HG03354 (cell line): Measurements from ENCODE around the gene IFNGR2.
"Not testable (repeated sequence)": the region's sequence is repeated elsewhere in the genome, so short reads cannot be mapped to it uniquely, and the experiment has no call there.

Experiments
- ATAC-seq: cut with Tn5 transposase; IDR thresholded peaks from one replicate; pipeline ENCODE4 v1.9.1; 2021; ENCODE audit warnings: mild to moderate bottlenecking; ENCODE audit not compliant: unreplicated experiment, poor library complexity, severe bottlenecking

IFNGR2 gene

DNA sequence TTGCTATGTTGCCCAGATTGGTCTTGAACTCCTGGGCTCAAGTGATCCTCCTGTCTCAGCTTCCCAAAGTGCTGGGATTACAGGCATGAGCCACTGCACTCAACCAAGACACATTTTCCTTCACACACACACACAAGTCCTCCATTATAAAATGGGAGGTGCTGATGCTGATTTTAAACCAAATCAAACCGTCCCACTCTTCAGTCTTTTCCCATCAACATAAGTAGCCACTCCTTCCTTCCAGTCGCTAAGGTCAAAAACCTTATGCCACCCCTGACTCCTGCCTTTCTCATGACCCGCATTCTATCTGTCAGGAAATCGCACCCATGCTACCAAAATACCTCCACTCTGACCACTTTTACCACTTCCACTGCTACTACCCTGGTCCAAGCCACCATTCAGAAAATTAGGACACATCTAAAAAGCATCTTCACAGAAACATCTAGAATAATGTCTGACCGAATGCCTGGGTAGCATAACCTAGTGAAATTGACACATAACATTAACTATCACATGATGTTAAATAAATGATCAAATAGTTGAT is 28.0 kb upstream of the IFNGR2 start:
- no peak for ATAC-seq

DNA sequence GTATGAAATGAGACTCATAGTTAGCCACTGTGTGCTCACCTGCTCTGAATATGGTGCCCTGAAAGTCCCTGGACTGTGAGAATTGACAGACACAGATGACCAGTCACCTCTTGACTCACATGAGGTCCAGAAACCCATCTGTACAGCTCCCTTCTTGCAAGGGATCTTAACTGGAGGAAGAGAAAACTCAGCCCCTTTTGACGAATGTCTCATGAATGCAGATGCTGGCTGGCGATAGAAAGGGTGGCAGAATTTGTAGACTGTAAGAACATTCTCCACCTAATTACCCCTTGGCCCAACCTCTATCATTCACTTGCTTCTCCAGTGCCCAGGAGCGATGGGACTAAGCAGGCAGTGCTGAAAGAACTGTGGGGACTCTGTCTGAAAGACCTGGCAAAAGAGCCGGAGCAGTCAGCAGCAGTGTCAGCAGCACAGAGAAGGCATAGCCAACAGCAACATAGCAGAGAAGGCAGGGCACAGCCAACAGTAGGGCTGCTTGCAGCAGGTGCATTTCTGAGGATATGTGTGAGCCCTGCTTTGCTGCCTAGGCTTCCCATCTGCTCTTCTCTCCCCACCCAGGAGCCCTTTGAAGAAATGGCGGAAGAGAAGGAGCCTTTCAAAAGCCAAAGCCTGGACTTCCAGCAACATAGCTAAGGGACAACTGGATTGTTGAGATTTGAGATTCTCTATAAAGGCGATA is 25.8 kb upstream of the IFNGR2 start:
- no peak for ATAC-seq

DNA sequence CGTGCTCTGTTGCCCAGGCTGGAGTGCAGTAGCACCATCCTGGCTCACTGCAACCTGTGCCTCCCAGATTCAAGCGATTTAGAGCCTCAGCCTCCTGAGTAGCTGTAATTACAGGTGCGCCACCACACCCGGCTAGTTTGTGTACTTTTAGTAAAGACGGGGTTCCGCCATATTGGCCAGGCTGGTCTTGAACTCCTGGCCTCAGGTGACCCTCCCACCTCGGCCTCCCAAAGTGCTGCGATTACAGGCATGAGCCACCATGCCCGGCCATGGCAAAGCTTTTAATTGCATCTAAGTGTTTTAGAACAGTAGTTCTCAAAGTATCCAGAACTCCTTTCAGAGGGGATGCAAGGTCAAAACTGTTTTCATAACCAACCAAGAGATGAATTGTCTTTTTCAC is 25.1 kb upstream of the IFNGR2 start:
- ATAC-seq = no peak

DNA sequence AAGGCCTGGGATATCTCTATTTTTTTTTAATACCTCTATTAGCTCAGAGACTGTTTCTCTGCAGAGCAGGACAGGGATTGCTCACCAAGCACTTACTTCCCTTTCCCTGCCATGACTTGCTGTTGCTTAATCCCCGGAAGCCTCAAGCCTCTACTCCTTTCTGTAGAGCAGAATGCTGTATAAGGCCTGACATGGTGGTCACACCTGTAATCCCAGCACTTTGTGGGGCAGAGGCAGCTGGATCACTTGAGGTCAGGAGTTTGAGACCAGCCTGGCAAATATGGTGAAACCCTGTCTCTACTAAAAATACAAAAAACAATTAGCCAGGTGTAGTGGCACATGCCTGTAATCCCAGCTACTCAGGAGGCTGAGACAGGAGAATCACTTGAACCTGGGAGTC is 23.3 kb upstream of the IFNGR2 start:
- ATAC-seq = not testable (repeated sequence)

DNA sequence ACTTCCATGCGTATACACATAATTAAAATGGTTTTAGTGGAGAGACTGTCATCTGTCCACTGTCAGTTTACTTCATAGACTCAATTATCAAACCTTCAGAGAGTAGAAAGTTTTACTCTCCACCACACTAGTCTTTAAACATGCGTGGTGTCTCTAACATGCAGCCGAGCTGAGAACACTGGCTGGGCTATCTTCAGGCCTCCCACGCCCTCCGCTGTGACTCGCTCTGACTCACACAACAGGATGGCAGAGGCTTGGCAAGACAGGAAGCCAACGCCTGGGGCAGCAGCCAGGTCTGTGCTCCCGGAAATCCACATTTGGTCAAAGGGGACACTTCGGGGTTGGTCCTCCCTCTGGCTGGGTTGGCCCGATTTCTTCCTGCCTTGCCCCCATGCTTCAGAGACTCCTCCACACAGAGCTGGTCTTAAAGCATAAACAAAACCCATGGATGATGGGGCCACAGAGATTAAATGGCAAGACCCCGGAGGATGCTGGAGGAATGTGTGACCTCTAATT is 22.7 kb upstream of the IFNGR2 start:
- peak; percentile 54 for ATAC-seq

DNA sequence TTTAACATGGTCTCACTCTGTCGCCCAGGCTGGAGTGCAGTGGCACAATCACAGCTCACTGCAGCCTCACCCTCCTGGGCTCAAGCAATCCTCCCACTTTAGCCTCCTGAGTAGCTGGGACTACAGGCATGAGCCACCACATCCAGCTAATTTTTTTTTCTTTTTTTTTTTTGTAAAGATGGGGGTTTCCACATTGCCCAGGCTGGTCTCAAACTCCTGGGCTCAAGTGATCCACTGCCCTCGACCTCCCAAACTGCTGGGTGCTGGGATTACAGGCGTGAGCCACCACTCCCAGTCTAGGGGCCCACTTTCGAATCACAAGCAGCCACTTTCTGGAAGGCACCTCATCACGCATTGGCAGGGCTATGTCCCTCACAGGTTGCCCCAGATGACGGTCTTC is 21.8 kb upstream of the IFNGR2 start:
- not testable (repeated sequence) for ATAC-seq

DNA sequence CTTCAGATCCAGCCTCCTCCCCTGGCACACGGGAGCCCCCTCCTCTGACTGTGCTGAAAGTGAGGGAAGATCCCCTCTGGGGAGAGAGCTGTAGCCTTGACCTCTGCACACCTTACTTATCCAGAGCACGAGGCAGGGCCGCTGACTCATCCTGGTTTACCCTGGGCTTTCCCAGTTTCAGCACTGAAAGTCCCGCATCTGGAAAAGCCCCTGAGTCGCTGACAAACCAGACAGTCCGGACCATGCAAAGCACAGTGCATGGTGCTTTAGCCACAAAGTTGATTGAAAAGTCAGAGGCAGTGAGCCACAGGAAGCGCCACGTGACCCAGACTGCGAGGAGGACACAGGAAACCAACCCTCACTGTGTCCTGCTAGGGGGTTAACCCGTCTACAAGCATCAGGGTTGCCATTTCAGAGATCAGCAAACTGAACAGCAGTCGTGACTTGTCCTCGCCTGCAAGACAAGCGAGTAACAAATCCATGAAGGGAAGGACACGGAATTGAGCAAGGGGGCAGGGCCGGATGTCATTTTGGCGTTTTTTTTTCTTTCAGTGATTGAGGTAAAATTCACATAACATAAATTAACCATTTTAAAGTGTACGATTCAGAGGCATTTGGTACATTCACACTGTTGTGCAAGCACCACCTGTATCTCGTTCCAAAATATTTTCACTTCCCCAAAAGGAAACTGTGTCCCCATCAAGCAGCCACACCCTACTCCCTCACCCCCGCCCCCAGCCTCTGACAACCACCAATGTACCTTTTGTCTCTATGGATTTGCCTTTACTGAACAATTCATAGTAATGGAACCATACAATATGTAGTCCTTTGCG is 19.9 kb upstream of the IFNGR2 start:
- ATAC-seq = peak; percentile 81

DNA sequence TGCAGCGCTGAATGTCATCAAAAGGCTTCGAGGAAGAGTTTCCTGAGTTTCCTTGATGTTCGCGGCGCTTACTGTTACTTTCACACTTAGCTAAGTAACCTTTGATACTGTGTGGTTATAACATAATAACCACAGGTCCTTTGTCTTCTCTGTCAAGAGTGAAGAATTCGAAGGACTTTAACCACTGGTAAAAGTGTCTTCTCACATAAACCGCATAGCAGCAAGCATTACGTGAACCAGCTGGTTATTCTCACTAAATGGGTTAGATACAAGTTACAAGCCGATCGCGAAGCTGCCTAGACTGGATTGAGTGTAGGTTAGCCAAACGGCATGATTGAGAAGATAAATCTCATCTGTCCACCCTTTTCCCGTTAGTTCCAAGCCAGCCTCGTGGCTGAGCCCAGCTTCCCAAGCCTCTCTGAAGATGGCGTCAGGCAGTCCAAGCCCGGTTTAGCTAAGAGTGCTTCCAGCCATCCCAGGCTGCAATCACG is 18.3 kb upstream of the IFNGR2 start:
- ATAC-seq = no peak

DNA sequence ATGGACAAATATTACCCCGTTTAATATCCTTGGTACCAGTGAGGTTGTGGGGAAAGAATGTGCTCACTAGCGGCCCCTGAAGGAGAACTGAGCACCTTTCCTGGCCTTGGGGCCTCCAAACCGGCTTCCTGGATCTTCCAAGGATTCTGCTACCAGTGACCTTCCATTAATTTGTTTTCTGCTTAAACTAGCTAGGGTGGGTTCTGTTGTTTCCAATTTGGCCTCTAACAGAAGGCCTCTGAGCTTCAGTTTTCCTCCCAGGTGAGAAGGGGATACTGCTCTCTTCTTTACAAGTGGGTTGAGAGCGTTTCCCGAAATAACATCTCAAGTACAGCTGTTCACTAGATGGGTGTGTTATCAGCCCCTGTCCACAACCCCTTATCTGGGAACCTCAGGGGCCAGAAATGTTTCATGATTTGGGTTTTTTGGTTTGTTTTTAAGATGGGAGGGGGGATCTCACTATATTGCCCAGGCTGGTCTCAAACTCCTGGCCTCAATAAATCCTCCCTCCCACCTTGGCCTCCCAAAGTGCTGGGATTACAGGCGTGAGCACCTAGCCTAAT is 16.9 kb upstream of the IFNGR2 start:
- no peak for ATAC-seq

DNA sequence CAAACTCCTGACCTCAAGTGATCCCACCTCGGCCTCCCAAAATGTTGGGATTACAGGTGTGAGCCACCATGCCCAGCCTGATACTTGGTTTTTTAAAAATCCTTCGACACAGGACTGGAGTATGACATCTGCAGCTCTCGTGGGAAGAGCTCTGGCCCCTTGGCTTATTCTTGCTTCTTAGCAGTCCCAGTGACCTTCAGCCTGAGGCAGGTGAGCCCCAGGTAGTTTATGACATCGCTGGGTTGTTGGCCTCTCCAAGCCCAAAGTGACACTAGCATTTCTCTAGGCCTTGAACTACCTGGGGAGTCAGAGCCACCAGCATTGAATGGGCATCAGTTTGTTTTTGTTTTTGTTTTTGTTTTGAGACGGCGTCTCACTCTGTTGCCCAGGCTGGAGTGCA is 15.9 kb upstream of the IFNGR2 start:
- no peak for ATAC-seq

DNA sequence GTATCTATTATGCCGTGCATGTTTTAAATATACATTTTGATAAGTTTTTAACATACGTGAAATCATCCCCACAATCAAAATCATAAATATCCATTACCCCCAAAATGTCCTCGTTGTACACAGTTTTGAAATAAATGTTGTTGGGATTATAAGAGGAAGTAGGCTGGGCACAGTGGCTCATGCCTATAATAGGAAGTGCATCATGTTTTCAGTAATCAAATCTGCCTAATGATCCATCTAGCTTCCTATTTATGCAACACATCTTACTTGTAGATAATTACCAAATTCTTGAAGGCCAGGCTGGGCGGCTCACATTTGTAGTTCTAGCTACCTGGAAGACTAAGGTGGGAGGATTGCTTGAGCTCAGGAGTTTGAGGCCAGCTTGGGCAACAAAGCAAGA is 15.0 kb upstream of the IFNGR2 start:
- ATAC-seq = no peak

DNA sequence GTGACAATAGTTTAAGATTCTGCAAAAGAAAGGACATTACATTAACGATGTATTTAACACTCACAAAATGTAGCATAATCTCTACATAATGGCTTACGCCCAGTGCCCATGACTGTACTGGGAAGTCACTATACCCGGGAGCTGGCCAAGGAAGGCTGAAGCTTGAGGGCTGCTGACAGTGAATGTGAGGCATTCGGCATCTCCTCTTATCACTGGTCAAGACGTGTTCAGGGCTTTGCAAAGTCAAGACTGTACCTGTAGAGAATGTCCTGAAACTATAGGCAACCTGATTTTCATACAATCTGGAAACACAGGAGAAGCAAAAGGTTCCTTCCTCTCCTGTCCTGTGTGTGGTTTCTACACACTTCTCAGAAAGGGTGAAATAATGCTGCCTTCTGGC is 12.7 kb upstream of the IFNGR2 start:
- ATAC-seq = no peak

DNA sequence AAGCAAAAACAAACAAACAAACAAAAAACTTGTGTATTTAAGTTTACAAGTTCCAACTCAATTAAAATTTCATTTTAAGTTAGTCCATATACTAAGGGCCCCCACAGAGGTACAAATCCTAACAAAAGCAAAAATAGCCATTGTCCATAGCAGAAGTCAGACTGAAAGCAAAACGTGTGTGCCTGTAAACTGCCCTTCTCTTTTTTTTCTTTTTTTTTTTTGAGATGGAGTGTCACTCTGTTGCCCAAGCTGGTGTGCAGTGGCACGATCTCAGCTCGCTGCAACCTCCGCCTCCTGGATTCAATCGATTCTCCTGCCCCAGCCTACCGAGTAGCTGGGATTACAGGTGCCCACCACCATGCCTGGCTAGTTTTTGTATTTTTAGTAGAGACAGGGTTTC is 11.6 kb upstream of the IFNGR2 start:
- no peak for ATAC-seq

DNA sequence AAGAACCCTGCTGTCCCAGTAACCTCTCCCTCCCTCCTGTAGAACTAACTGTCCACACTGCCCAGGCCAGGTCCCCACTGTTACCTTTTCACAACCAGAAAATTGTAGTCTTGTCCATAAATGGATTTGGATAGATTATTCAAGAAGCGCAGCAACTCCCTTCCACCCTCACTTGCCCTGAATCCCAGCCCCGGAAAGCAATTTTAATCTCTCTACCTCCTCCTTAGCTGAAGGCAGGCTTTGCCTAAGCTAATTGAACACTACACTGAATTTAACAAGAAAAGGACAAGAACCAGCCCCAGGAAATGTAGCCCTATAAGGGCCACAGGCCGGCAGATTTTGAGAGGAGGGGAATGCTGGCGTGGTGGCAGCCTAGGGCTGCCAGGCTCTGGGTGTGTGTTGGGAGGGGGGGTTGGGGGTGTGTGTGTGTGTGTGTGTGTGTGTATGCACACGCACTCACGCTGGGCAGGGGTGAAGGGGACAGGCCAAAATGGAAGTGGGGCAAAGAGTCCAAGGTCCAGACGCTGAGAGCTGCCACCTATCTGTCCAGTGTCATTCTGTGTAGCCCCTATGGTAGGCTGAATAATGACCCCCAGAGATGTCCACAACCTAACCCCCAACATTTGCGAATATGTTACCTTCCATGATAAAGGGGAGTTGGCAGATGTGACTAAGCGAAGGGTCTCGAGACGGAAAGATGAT is 10.8 kb upstream of the IFNGR2 start:
- no peak for ATAC-seq

DNA sequence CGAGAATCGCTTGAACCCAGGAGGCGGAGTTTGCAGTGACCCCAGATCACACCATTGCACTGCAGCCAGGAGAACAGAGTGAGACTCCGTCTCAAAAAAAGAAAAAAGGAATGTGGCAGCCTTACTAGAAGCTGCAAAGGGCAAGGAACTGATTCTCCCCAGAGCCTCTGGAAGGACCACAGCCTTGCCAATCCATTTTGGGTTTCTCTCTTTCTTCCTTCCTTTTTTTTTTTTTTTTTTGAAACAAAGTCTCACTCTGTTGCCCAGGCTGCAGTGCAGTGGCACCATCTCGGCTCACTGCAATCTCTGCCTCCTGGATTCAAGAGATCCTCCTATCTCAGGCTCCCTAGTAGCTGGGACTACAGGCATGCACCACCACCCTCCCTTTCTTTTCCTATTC is 9.9 kb upstream of the IFNGR2 start:
- no peak for ATAC-seq

DNA sequence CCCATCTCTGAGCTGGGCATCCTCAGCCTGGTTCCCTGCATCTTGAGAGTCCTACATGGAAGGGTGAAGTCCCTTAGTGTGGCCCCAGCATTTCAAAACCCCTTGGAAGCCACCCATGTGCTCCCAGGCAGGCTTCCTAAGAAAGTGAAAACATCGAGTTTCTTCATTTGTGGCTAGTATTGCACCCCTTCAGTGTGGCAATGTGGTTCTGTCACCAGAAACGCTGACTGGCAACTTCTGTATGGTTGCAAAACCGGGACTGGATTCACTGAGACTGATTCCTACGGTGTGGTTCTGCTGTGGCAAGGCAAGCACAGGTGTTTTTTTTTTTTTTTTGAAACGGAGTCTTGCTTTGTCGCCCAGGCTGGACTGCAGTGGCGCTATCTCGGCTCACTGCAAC is 9.0 kb upstream of the IFNGR2 start:
- no peak for ATAC-seq

DNA sequence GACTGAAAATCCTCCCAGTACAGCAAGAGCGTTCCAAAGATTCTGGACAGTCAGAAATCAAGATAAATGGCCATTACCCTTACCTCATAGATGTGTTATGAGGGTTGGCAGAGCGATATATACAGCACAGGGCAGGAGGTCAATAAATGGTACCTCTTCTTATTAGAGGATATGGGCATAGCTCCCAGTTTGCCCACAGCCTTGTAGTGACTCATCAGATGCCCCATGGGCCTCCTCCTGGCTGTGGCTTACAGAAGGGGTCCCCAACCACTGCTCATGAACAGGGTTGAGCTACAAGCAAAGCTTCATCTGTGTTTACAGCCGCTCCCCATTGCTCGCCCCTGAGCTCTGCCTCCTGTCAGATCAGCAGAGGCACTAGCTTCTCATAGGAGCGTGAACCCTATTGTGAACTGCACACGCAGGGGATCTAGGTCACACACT is 7.3 kb upstream of the IFNGR2 start:
- no peak for ATAC-seq

DNA sequence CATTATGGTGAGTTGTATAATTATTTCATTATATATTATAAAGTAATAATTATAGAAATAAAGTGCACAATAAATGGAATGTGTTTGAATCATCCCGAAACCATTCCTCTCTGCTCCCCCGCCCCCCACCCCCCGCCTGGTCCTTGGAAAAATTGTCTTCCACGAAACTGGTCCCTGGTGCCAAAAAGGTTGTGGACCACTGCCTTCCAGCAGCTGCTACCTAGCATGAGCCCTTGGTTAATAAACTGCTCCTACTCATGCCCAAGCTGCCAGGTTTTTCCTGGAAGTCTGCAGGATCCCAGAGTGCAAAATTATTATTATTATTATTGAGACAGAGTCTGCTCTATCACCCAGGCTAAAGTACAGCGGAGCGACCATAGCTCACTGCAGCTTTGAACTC is 6.8 kb upstream of the IFNGR2 start:
- no peak for ATAC-seq

DNA sequence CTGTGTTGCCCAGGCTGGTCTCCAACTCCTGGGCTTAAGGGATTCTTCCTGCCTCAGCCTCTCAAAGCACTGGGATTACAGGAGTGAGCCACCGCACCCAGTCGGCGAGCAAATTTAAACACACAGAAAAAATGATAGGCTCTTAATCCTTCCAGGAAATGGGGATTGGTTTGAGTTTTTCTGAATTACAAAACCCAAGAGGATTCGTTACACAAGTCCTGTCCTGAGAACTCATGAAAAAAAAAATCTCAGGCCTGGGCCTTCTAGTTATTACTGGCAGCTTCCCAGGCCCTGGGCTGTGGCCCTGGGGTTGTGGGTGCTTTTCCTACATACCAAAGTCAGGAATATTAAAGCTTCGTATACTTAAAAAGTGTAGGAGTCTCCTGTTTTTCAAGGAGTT is 6.3 kb upstream of the IFNGR2 start:
- ATAC-seq = no peak

DNA sequence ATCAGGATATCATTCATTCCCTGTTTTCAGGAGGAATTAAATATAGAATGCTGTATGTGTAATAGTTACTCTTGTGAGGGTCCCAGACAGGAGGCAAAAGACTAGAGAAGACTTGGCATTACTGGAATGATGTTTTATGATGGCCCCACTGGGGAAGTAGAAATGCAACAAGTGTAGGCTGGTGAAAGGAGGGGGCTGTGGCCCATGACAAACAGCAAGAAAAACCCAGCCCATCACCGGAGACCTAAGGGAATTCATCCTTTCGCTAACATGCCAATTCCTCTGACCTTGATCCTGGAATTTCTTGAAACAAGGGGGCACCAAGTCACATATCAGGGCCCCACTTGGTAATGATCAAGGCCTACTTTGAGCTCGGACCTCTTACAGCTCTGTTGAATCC is 5.5 kb upstream of the IFNGR2 start:
- no peak for ATAC-seq
